Mesenteric fat pad (tissue), 1 donor: ENCODE data around the gene IFNE. TPM values are rescaled to one million over a fixed set of nuclear protein-coding genes. Genes with fewer than 3 reads are reported as not detected.

ENCODE experiments used
- microRNA-seq: library from miRNA; unstranded; fragments of <30 nt; microRNA quantifications from one replicate; pipeline ENCODE4 v1.2.0, GENCODE V29; 2020; ENCODE audit warnings: borderline number of aligned reads
- total RNA-seq: library from RNA; stranded (reverse); fragmentation: NEBNext Ultra II Directional; extraction: Animal tissue kit (Norgen Biotek cat#: 25700); gene quantifications from one replicate; pipeline ENCODE4 v1.2.1, GENCODE V29; 2021
- donor health status: DM: yes; HTN: yes; CAD: no.

The IFNE gene
- total RNA-seq, 1 donor from 2014 or later: not detected

Small RNAs within 50 kb of the gene (microRNA-seq; reads per million reads assigned to microRNA genes)
- 81.4 reads per million, percentile 43 among the genes with 10 or more reads in this experiment for gene MIR31

Other genes starting within 250 kb of the IFNE start
- gene IFNA14, start 242.3 kb downstream of the IFNE start, total RNA-seq: not detected
- not detected for gene IFNA5, start 177.0 kb downstream of the IFNE start, total RNA-seq
- gene KLHL9, start 146.9 kb downstream of the IFNE start, total RNA-seq: 17.8 TPM
- gene IFNA6, start 131.4 kb downstream of the IFNE start, total RNA-seq: not detected
- not detected for gene IFNA13, start 114.3 kb downstream of the IFNE start, total RNA-seq
- gene IFNA2, start 96.9 kb downstream of the IFNE start, total RNA-seq: not detected
- gene IFNA8, start 73.2 kb downstream of the IFNE start, total RNA-seq: not detected
- not detected for gene IFNA1, start 41.9 kb downstream of the IFNE start, total RNA-seq